Smooth muscle cell (in vitro differentiated cells): ENCODE results near the gene WWC2. TPM values are rescaled to one million over a fixed set of nuclear protein-coding genes. Genes with fewer than 3 reads are reported as not detected.

Source experiments
- DNase-seq: peaks from one replicate; lab custom pipeline; 2025; ENCODE audit not compliant: unreplicated experiment; lab: John Stamatoyannopoulos, UW
- H2AFZ ChIP-seq: fragments of 200-600 bp; sonication (generic); 2 replicates; pipeline ENCODE4 v1.6.0; 2016; ENCODE audit warnings: antibody characterized with exemption, low read depth, mild to moderate bottlenecking
- H3F3A ChIP-seq: fragments of 200-600 bp; sonication (generic); 2 replicates; pipeline ENCODE4 v1.6.0; 2017; ENCODE audit warnings: antibody characterized with exemption, low read depth
- H3K27ac ChIP-seq: fragments of 200-600 bp; sonication (generic); 2 replicates; pipeline ENCODE4 v1.5.1; 2016; ENCODE audit warnings: low read depth, mild to moderate bottlenecking
- H3K27me3 ChIP-seq: fragments of 200-600 bp; sonication (generic); 2 replicates; pipeline ENCODE4 v1.6.1; 2016; ENCODE audit warnings: low read depth, mild to moderate bottlenecking
- H3K36me3 ChIP-seq: fragments of 200-600 bp; sonication (generic); 2 replicates; pipeline ENCODE4 v1.5.1; 2016; ENCODE audit warnings: low read depth
- H3K4me1 ChIP-seq: fragments of 200-600 bp; sonication (generic); 2 replicates; pipeline ENCODE4 v1.5.1; 2016; ENCODE audit warnings: low read depth
- H3K4me2 ChIP-seq: fragments of 200-600 bp; sonication (generic); 2 replicates; pipeline ENCODE4 v1.6.0; 2016; ENCODE audit warnings: mild to moderate bottlenecking
- H3K4me3 ChIP-seq: fragments of 200-600 bp; sonication (generic); 2 replicates; pipeline ENCODE4 v1.5.1; 2016; ENCODE audit warnings: mild to moderate bottlenecking
- H3K79me2 ChIP-seq: fragments of 200-600 bp; sonication (generic); 2 replicates; pipeline ENCODE4 v1.6.0; 2016; ENCODE audit warnings: low read depth, mild to moderate bottlenecking
- H3K9ac ChIP-seq: fragments of 200-600 bp; sonication (generic); 2 replicates; pipeline ENCODE4 v1.6.0; 2016; ENCODE audit warnings: low read depth
- H3K9me3 ChIP-seq: fragments of 200-600 bp; sonication (generic); replicated peaks from 2 replicates; pipeline ENCODE4 v1.5.1; 2016; ENCODE audit warnings: low read depth
- H4K20me1 ChIP-seq: fragments of 200-600 bp; sonication (generic); 2 replicates; pipeline ENCODE4 v1.6.0; 2016; ENCODE audit warnings: low read depth
- WGBS: methylation state at CpG from one replicate; pipeline ENCODE4 v1.1.7; 2016; ENCODE audit warnings: low lambda C conversion rate; 5-methylcytosine and 5-hydroxymethylcytosine counted together
- polyA plus RNA-seq: library from polyadenylated mRNA; unstranded; fragments of >200 nt; fragmentation: Nextera tagmentation; extraction: Ambion mirVana; gene quantifications from 2 replicates; pipeline ENCODE4 v1.2.1, GENCODE V29; 2016
- total RNA-seq: library from RNA; depleted of rRNA; stranded (reverse); fragments of >200 nt; gene quantifications from 2 replicates; pipeline ENCODE4 v1.2.3, GENCODE V29; 2014
- TF ChIP-seq, protein P1 (sequence below): fragments of 200-600 bp; sonication (generic); IDR thresholded peaks from 2 replicates; pipeline ENCODE4 v1.5.1; 2017; ENCODE audit warnings: borderline replicate concordance, mild to moderate bottlenecking, antibody characterized with exemption; ENCODE audit not compliant: insufficient read depth, poor library complexity, severe bottlenecking

WWC2 gene
- total and polyA plus RNA-seq, 2 experiments from 2014 or later = 11.2 to 13.5 TPM

DNA sequence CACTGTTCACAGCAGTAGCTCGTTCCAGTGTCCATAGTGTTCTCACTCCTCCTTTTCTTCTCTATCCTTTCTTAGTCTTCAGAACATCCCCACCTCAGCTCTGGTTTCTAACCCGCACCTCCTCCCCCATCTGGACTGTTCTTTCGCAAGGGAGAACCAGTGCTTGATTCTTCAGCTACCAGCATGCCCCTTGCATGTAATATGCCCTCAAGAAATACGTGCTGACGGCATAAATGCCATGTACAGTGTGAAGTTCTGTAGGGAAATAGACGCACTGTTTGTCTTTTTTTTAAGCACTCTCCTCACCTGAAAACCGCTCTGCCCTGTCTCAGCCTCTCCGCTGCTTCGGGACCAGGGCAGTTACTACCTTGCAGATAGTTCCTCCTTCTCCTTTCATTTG lies 215.7 kb downstream of the WWC2 start:
- Histone ChIP-seq H3K79me2 (no peaks in the 10 kb centered on the region), H3K4me1 (no peaks in the 10 kb centered on the region), H3K27me3 (no peaks in the 10 kb centered on the region), H3K27ac (no peak overlapping the region), H3K9me3 (no peaks in the 10 kb centered on the region), H3K4me3 (no peak overlapping the region), H3K36me3 (no peaks in the 10 kb centered on the region), H3K4me2 (no peak overlapping the region), H3K9ac (no peak overlapping the region), H3F3A (no peaks in the 10 kb centered on the region), H4K20me1 (no peaks in the 10 kb centered on the region), H2AFZ (no peak overlapping the region)
- TF ChIP-seq, protein P1, sequence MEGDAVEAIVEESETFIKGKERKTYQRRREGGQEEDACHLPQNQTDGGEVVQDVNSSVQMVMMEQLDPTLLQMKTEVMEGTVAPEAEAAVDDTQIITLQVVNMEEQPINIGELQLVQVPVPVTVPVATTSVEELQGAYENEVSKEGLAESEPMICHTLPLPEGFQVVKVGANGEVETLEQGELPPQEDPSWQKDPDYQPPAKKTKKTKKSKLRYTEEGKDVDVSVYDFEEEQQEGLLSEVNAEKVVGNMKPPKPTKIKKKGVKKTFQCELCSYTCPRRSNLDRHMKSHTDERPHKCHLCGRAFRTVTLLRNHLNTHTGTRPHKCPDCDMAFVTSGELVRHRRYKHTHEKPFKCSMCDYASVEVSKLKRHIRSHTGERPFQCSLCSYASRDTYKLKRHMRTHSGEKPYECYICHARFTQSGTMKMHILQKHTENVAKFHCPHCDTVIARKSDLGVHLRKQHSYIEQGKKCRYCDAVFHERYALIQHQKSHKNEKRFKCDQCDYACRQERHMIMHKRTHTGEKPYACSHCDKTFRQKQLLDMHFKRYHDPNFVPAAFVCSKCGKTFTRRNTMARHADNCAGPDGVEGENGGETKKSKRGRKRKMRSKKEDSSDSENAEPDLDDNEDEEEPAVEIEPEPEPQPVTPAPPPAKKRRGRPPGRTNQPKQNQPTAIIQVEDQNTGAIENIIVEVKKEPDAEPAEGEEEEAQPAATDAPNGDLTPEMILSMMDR = no peak
- 92% methylated on average over 9 of the region's 9 CpGs for WGBS
- no peak for DNase-seq

DNA sequence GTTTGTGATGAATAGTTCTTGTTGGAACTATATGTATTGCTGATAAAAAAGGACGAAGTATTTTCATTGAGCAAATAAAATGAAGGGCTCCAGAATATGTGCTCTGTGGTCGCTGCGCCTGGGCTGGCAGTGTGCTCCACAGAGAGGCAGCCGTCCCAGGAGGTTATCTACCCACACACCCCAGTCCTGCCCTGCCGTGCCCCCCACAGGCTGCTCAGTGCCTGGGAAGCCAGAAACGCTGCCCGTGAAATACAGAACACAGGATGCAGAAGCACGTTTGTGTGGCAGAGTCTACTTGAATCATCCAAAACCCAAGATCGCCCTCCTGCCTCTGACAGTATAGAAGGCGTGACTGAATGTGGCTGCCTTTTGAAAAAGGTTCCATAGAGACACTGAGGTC lies 219.6 kb downstream of the WWC2 start:
- H3K9me3 ChIP-seq = no peaks in the 10 kb centered on the region
- H4K20me1 ChIP-seq = no peaks in the 10 kb centered on the region
- no peaks in the 10 kb centered on the region for H3K79me2 ChIP-seq
- H3K27me3 ChIP-seq = no peaks in the 10 kb centered on the region
- H3K4me1 ChIP-seq = no peaks in the 10 kb centered on the region
- WGBS = 95% methylated on average over 10 of the region's 10 CpGs
- H3K4me3 ChIP-seq = no peak overlapping the region
- no peaks in the 10 kb centered on the region for H3F3A ChIP-seq
- H3K36me3 ChIP-seq = no peaks in the 10 kb centered on the region
- no peak for DNase-seq
- H2AFZ ChIP-seq = no peak overlapping the region
- H3K9ac ChIP-seq = no peak overlapping the region
- TF ChIP-seq, protein P1 = no peak
- H3K27ac ChIP-seq = no peak overlapping the region
- H3K4me2 ChIP-seq = no peak overlapping the region

DNA sequence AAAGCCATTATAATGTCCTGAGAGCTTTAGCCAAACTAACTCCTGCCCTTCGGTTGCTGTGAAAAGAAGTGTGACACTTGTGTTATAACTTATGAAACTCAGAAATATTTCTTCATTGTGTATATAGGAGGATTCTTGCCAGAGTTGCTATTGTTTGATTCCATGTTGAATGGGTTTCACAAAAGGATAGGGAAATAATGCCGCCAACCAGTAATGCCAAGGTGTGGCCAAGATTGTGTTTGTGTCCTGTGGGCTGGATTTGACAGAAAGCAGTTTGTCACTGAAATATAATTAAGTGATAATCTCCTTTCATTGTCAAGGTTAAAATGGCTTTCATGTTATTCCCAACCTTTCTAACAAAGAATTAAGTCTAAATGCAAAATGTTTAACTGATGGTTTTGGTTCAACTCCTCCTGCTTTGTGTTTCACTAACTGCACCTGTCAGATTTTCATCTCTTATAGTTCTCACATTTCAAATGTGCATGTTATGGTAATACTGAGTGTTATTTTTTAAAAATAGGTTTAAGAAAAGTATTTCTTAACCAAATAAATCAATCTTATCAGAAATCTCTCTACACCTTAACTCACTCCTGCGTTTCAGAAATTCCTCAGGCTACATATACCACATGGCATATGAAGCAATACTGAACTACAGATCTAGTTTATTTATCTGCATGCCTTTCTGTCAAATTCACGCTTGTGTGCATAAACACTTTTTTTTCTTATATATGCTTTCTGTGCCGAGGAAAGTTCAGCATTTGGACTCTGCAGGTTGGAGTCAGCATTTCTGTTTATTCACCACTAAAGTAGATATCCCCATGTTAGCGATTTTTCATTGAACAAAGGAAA lies 221.4 kb downstream of the WWC2 start, which contains the start of gene CLDN22:
Gene CLDN22, minus strand, starts transcription at position 66 of the 849 bp plus-strand sequence. Its CDS starts 58 bp downstream, at position 8.
- H3K79me2 ChIP-seq = no peaks in the 10 kb centered on the region
- TF ChIP-seq, protein P1 = no peak
- no peak within 1 kb of the TSS for H3K4me2 ChIP-seq
- no peak within 1 kb of the TSS for H3K27ac ChIP-seq
- H3K9ac ChIP-seq = no peak within 1 kb of the TSS
- no peak for DNase-seq
- H4K20me1 ChIP-seq = no peaks in the 10 kb centered on the region
- H2AFZ ChIP-seq = no peak within 1 kb of the TSS
- no peaks in the 10 kb centered on the region for H3K27me3 ChIP-seq
- no peaks in the 10 kb centered on the region for H3K4me1 ChIP-seq
- no peak within 1 kb of the TSS for H3K4me3 ChIP-seq
- H3F3A ChIP-seq = no peaks in the 10 kb centered on the region
- 93% methylated on average over 6 of the region's 6 CpGs for WGBS
- no peaks in the 10 kb centered on the region for H3K9me3 ChIP-seq
- H3K36me3 ChIP-seq = no peaks in the 10 kb centered on the region
